Stimulated activated CD8-positive, alpha-beta memory T cell treated with anti-CD3 and anti-CD28 coated beads, Interleukin-4, amount 100 ng/mL, for 4 hours (primary cell): ENCODE results near the gene METTL23.
A peak's percentile ranks its signal among the peaks of the same experiment; 100 is the strongest.
"Not testable (repeated sequence)": the region's sequence is repeated elsewhere in the genome, so short reads cannot be mapped to it uniquely, and the experiment has no call there.

Source experiments
- DNase-seq, 2 donors: peaks; one replicate each; pipeline ENCODE4 v3.0.0-alpha.2; 2020; ENCODE audit warnings: low read depth in 2 of 2, low spot score in 1 of 2

METTL23 gene

GRCh38 chr17:76695059-76695831 lies 31.4 kb upstream of the METTL23 start:
- no peak for DNase-seq

DNA sequence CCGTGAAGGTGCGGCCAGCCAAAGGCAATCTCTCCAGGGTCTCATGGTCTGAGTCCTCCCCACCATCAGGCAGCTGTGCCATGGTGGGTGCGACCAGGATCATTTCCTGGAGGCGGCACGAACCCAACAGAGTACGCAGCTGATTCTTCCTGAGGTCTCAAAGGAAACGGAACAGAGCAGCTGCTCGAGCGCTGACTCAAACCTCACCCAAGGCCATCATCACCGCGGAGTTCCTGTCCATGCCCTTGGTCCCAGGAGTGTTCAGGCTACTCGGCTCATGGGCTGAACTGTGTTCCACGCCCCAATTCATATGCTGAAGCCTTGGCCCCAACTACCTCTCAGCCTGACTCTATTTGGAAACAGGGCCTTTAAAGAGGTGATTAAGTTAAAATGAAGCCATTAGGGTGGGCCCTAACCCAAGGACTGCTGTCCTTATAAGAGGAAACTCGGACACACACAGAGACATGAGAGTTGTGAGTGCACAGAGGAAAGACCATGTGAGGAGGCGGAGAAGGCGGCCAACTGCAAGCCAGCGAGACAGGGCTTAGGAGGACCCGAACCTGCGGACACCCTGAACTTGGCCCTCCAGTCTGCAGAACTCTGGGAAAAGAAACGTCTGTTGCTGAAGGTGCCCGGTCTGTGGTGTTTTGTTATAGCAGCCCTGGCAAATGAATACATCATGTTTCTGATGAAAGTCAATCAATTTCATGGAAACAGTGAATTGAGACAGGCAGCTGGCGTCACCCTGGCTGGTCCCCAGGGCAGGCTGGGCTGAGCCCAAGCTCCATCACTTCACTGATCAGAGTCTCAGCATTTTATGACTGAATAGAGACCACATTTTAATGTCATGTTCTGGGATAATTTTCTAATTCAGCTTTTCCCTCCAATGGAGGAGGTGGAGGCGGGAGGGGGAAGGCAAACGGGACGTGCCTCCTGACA lies 29.6 kb upstream of the METTL23 start:
- no peak for DNase-seq

- DNase-seq = no peak
Observed at GRCh38 chr17:76697702-76698465, 28.8 kb upstream of the METTL23 start.

DNA sequence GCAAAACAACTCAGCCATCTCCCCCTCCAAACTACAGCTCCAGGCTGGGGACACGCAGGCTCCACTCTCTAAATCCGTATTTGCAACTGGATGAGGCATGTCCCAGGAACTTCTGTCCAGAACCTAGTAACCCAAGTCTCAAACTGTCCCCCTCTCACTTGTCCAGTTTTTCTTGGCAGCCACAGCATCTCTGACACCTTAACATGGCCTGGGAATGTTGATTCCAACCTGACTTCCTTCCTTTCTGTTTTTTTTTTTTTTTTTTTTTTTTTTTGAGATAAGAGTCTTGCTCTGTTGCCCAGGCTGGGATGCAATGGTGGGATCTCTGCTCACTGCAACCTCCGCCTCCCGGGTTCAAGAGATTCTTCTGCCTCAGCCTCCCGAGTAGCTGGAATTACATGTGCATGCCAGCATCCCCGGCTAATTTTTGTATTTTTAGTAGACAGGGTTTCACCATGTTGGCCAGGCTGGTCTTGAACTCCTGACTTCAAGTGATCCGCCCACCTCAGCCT lies 28.1 kb upstream of the METTL23 start:
- not testable (repeated sequence) for DNase-seq

- no peak for DNase-seq
Observed at GRCh38 chr17:76700270-76700616, 26.4 kb upstream of the METTL23 start.

DNA sequence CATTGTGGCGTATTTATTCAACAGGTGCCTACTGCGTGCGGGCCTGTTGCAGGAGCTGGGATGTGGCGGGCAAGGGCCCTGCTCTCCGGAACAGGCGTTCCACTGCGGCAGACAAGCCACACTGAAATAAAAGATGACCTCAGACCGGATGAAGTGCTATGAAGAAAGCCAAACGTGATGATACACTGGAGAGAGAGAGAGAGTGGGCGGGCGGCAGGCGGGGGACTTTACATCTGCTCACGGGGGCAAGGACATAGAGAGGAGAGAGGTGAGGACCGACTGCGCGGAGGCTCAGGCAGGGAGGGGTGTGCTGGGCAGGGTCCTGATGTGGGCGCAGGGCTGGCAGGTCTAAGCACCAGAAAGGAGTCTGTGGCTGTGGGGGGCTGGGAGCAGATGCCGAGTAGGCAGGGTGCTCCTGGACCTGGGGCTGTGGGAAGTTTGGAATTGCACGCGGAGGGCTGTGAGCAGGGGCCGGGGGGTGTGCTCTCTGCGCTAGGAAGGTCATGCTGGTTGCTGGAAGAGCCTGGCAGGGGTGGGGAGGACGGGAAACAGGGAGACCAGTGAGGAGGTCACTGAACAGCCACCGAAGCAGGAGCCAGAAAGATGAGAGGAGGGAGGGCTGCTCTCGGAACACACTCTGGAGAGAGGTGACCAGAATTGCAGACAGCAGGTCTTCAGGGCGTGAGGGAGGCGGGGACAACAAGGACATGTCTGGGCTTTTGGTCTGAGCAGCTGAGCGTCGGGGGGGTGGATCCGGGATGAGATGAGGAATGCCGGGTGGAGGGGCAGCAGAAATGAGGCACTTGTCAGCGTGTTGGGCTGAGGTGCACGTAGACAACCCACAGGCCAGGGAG lies 25.8 kb upstream of the METTL23 start:
- DNase-seq = no peak

DNA sequence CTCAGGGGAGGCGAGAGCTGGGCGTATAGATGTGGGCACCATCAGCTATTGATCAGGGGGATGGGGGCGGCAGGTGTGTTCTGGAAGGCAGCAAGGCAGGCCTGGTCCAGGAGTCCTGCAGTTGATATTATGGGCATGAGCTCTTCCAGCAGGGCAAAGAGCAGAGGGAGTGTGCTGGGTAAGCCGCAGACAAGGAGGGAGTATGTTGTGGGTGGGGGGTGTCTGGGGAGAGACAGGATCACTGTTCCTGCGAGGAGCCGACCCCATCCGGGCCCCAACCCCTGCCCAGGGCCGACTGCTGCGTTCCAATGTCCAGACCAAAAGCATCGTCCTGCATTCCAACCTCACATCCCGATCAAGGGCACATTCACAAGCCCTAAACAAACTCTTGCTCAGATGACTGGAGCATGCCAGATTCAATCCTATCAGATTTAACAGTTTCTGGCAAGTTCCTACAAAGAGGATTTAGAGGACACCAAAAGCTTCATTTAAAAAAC lies 25.1 kb upstream of the METTL23 start:
- no peak for DNase-seq

DNA sequence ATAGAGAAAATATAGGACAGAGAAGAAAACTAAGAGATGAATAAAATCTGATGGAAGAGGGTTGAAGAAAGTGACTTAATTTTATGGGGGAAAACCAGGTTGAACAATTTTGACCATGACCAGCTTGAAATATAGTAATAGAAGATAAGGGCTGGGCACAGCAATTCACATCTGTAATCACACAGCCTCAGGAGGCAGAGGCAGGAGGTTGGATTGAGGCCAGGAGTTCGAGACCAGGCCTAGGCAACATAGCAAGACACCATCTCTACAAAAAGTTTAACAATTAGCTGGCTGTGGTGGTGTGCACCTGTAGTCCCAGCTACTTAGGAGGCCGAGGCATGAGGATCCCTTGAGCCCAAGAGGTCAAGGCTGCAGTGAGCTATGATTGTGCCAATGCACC lies 24.6 kb upstream of the METTL23 start:
- DNase-seq = no peak

DNA sequence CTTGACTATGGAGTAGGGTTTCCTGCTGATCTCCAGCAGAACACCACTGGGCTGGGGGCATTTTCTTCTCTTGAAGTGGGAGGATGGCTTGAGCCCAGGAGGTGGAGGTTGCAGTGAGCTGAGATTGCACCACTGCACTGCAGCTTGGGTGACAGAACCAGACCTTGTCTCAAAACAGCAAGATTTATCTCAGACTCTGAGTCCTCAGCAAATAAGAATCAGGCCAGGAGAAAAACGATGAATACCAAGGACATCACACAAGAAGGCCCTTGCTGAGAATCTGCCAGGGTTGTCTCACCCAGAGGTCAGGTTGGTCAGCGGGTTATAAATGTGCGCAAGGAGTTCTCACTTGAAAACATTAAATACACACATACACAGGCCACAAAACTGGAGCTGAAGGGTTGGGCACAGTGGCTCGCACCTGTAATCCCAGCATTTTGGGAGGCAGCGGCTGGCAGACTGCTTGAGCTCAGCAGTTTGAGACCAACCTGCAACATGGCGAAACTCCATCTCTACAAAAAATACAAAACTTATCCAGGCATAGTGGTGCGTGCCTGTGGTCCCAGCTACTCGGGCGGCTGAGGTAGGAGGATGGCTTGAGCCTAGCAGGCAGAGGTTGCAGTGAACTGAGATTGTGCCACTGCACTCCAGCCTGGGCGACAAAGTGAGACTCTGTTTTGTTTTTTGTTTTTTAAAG lies 23.6 kb upstream of the METTL23 start:
- no peak for DNase-seq

- DNase-seq = no peak
Observed at GRCh38 chr17:76704805-76705204, 21.8 kb upstream of the METTL23 start.

GRCh38 chr17:76706817-76707216 lies 19.8 kb upstream of the METTL23 start:
- no peak for DNase-seq

- DNase-seq = no peak
Observed at GRCh38 chr17:76707985-76708807, 18.4 kb upstream of the METTL23 start.

GRCh38 chr17:76709077-76709950 lies 17.3 kb upstream of the METTL23 start:
- no peak for DNase-seq

GRCh38 chr17:76709951-76710862 lies 16.4 kb upstream of the METTL23 start:
- not testable (repeated sequence) for DNase-seq

DNA sequence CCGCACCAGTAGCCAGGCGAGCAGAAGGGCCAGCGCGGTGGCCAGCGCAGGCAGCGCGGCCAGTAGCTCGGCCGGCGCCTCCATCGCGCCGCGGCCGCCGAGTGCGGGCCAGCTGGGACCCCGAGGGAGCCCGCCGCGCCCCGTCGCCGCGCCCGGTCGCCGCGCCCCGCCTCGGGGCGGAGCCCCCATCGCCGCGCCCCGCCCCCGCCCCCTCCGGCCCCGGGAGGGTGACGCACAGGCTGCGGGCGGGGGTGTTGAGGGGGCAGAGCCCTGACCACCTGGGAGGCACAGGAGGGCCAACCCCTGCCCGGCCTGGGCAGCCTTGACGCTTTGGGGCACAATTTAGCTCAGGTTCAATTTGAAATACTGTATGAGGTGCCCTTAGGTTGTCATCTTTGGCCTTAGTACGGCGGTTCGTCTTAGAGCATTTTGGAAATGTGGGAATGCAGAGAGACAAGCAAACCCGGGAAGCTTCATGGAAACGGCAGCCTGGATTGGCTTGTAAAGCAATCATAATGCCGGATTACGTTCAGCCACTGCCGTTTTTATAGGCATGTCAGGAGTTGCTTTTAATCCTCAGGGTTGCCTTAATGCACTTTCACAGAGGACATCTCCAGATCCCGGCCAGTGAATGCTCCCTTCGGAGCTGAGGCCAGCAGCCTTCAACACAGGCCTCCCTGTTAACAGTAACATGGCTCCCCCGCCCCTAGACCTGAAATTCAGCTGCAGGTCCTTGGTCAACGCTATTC lies 15.6 kb upstream of the METTL23 start, which contains the start of gene MXRA7:
MXRA7 (minus strand) TSS at position 103 of the 749 bp plus-strand sequence; CDS start at position 84, 19 bp downstream.
- DNase-seq = peak in 1 of 2 donors; percentile 48

DNA sequence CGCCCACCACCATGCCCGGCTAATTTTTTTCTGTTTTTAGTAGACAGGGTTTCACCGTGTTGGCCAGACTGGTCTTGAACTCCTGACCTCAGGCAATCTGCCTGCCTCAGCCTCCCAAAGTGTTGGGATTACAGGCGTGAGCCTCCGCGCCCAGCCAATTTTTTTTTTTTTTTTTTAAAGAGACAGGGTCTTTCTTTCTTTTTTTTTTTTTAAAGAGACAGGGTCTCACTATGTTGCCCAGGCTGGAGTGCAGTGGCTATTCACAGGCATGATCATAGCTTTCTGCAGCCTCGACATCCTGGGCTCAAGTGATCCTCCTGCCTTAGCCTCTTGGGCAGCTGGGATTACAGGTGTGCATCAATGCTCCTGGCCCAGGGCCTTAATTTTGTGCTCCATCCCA lies 14.3 kb upstream of the METTL23 start:
- DNase-seq = not testable (repeated sequence)
